HepG2 (cell line): ENCODE measurements around the gene SUSD6.

Experiments used
- ATF1 ChIP-seq: IDR thresholded peaks from 2 replicates; pipeline ENCODE4 v1.6.1; 2016; ENCODE audit warnings: mild to moderate bottlenecking, control low read depth
- KMT2A ChIP-seq: sonication (generic); formaldehyde crosslinking; IDR thresholded peaks from 2 replicates; pipeline ENCODE4 v1.4.0; 2020; ENCODE audit warnings: missing genetic modification reagents
- SRSF1 ChIP-seq: fragments of 200-400 bp; formaldehyde crosslinking; optimal IDR thresholded peaks from 2 replicates; pipeline ENCODE3; 2017; ENCODE audit warnings: mild to moderate bottlenecking, low read depth, low read length, moderate library complexity
- TF ChIP-seq, protein P1 (sequence below): sonication (generic); formaldehyde crosslinking; IDR thresholded peaks from 2 replicates; pipeline ENCODE4 v1.5.0; 2020; ENCODE audit warnings: mild to moderate bottlenecking, missing genetic modification reagents, moderate library complexity

- TF ChIP-seq SRSF1 (no peak), ATF1 (CRISPR knock-in tag) (no peak), KMT2A (CRISPR knock-in tag) (no peak)
- TF ChIP-seq, protein P1, sequence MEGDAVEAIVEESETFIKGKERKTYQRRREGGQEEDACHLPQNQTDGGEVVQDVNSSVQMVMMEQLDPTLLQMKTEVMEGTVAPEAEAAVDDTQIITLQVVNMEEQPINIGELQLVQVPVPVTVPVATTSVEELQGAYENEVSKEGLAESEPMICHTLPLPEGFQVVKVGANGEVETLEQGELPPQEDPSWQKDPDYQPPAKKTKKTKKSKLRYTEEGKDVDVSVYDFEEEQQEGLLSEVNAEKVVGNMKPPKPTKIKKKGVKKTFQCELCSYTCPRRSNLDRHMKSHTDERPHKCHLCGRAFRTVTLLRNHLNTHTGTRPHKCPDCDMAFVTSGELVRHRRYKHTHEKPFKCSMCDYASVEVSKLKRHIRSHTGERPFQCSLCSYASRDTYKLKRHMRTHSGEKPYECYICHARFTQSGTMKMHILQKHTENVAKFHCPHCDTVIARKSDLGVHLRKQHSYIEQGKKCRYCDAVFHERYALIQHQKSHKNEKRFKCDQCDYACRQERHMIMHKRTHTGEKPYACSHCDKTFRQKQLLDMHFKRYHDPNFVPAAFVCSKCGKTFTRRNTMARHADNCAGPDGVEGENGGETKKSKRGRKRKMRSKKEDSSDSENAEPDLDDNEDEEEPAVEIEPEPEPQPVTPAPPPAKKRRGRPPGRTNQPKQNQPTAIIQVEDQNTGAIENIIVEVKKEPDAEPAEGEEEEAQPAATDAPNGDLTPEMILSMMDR: peak; percentile 24; the same call in 1 of the 2 replicates
Observed at GRCh38 chr14:69606258-69607184, 4.9 kb upstream of the SUSD6 start.
